Stimulated activated naive CD8-positive, alpha-beta T cell treated with anti-CD3 and anti-CD28 coated beads, Interleukin-15, amount 100 ng/mL, for 72 hours (primary cell): Measurements from ENCODE around the gene SP1.
"Not testable (repeated sequence)": the region's sequence is repeated elsewhere in the genome, so short reads cannot be mapped to it uniquely, and the experiment has no call there.

Experiments used
- ATAC-seq: fragments of 150-1000 bp; cut with Tn5 transposase; 2 replicates; pipeline ENCODE4 v1.10.0; 2021; ENCODE audit warnings: mild to moderate bottlenecking, moderate library complexity
- DNase-seq, 2 donors: peaks; one replicate each; pipeline ENCODE4 v3.0.0; 2021 to 2022
- H3K27ac Mint-ChIP-seq, 2 donors: one replicate each; pipeline ENCODE4 v1.8.0; 2022; ENCODE audit warnings: mild to moderate bottlenecking in 2 of 2, mixed read lengths in 2 of 2, moderate library complexity in 2 of 2
- H3K27me3 Mint-ChIP-seq: one replicate; pipeline ENCODE4 v1.8.0; 2022; ENCODE audit warnings: mixed read lengths
- H3K4me1 Mint-ChIP-seq: one replicate; pipeline ENCODE4 v1.8.0; 2022; ENCODE audit warnings: mild to moderate bottlenecking, mixed read lengths
- H3K4me3 Mint-ChIP-seq, 2 donors: one replicate each; pipeline ENCODE4 v1.8.0; 2022; ENCODE audit warnings: mild to moderate bottlenecking in 2 of 2, mixed read lengths in 2 of 2, moderate library complexity in 1 of 2
- H3K9me3 Mint-ChIP-seq, 2 donors: one replicate each; pipeline ENCODE4 v1.8.0; 2022; ENCODE audit warnings: mixed read lengths in 2 of 2

The SP1 gene

GRCh38 chr12:53380794-53381730, 1.1 kb downstream of the SP1 start:
- no peak for ATAC-seq
- DNase-seq: no peak
- peak overlapping the region; percentile 86 to 98 for H3K27ac Mint-ChIP-seq
- no peaks in the 10 kb centered on the region for H3K9me3 Mint-ChIP-seq
- peak overlapping the region; percentile 87 to 98 for H3K4me3 Mint-ChIP-seq
- H3K27me3 Mint-ChIP-seq: no peaks in the 10 kb centered on the region
- peaks cover 47% of the 10 kb centered on the region for H3K4me1 Mint-ChIP-seq

- DNase-seq: peak; percentile 33 to 57
- Mint-ChIP-seq H3K27ac (peak overlapping the region; percentile 86 to 98), H3K9me3 (no peaks in the 10 kb centered on the region), H3K4me1 (peaks cover 56% of the 10 kb centered on the region), H3K4me3 (peak overlapping the region; percentile 87 to 98), H3K27me3 (no peaks in the 10 kb centered on the region)
- ATAC-seq: no peak
These were observed 2.0 kb downstream of the SP1 start for GRCh38 chr12:53381731-53382630.

GRCh38 chr12:53383258-53383657, 3.3 kb downstream of the SP1 start:
- Mint-ChIP-seq H3K27me3 (no peaks in the 10 kb centered on the region), H3K4me1 (peaks cover 65% of the 10 kb centered on the region), H3K27ac (peak overlapping the region in 1 of 2 donors; percentile 28), H3K4me3 (peak overlapping the region; percentile 87 to 98), H3K9me3 (no peaks in the 10 kb centered on the region)
- no peak for ATAC-seq
- no peak for DNase-seq

GRCh38 chr12:53386381-53386780, 6.4 kb downstream of the SP1 start:
- Mint-ChIP-seq H3K4me1 (peaks cover 87% of the 10 kb centered on the region), H3K4me3 (peak overlapping the region; percentile 54 to 75)
- ATAC-seq, H3K27ac Mint-ChIP-seq, DNase-seq, H3K27me3 Mint-ChIP-seq, H3K9me3 Mint-ChIP-seq: not testable (repeated sequence)

- no peaks in the 10 kb centered on the region for H3K9me3 Mint-ChIP-seq
- DNase-seq (no peak), ATAC-seq (no peak)
- peaks cover 67% of the 10 kb centered on the region for H3K4me1 Mint-ChIP-seq
- H3K4me3 Mint-ChIP-seq: peak overlapping the region; percentile 39 to 67
- no peak overlapping the region for H3K27ac Mint-ChIP-seq
- no peaks in the 10 kb centered on the region for H3K27me3 Mint-ChIP-seq
These were observed 9.0 kb downstream of the SP1 start for GRCh38 chr12:53388932-53389331.

DNA sequence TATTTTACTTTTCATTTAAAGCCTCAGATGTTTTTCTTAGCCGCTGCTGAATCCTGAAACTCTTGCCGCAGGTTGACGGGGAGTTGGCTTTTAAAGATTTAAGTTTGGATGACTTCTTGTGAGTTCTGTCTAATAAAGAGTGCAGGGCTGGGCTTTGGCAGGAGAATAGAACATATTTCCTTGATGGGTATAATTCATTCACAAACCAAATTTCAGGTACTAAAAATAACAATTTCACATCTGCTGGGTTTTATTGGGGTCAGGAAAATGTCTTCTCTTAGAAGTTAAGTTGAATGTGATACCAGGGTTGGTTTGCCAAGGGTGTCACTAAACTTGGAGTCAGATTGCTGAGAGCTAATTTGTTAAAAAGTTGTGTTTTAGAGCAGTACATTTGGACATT, 9.7 kb downstream of the SP1 start:
- ATAC-seq: no peak
- DNase-seq: no peak
- Mint-ChIP-seq H3K9me3 (no peaks in the 10 kb centered on the region), H3K4me1 (peaks cover 59% of the 10 kb centered on the region), H3K27me3 (no peaks in the 10 kb centered on the region), H3K4me3 (peak overlapping the region; percentile 37 to 67), H3K27ac (no peak overlapping the region)

GRCh38 chr12:53391724-53392123, 11.7 kb downstream of the SP1 start:
- DNase-seq (no peak), ATAC-seq (no peak)
- no peaks in the 10 kb centered on the region for H3K9me3 Mint-ChIP-seq
- H3K27me3 Mint-ChIP-seq: no peaks in the 10 kb centered on the region
- H3K4me1 Mint-ChIP-seq: peaks cover 48% of the 10 kb centered on the region
- H3K27ac Mint-ChIP-seq: no peak overlapping the region
- no peak overlapping the region for H3K4me3 Mint-ChIP-seq

DNA sequence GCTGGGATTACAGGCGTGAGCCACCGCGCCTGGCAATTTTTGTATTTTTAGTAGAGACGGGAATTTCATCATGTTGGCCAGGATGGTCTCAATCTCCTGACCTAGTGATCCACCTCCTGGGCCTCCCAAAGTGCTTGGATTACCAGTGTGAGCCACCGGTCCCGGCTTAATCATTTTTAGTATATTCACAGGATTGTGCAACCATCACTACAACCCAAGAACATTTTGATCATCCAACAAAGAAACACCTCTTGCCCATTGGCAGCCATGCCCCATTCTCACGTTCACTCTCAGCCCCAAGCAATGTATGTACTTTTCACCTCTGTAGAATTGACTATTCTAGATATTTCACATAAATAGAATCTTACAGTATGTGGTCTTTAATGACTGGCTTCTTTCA, 19.9 kb downstream of the SP1 start:
- Mint-ChIP-seq H3K9me3 (no peaks in the 10 kb centered on the region), H3K27ac (peak overlapping the region in 1 of 2 donors; percentile 12), H3K4me3 (no peak overlapping the region), H3K27me3 (no peaks in the 10 kb centered on the region), H3K4me1 (peaks cover 11% of the 10 kb centered on the region)
- ATAC-seq: no peak
- no peak for DNase-seq

GRCh38 chr12:53402351-53402750, 22.4 kb downstream of the SP1 start:
- H3K4me3 Mint-ChIP-seq, DNase-seq, H3K27ac Mint-ChIP-seq, H3K4me1 Mint-ChIP-seq, ATAC-seq, H3K27me3 Mint-ChIP-seq, H3K9me3 Mint-ChIP-seq: not testable (repeated sequence)

DNA sequence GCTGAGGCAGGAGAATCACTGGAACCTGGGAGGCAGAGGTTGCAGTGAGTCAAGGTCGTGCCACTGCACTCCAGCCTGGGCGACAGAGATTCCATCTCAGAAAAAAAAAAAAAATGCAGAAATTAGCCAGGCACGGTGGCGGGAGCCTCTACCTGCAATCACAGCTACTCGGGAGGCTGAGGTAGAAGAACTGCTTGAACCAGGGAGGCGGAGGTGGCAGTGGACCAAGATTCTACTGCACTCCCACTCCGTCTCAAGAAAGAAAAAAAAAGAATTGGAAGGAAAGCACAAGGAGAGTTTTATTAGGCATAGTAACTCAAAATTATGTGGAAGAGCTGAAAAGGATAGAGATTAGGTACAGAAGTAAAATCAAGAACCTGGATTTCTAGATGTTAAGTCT, 22.9 kb downstream of the SP1 start:
- ATAC-seq (no peak), DNase-seq (no peak)
- no peak overlapping the region for H3K27ac Mint-ChIP-seq
- no peak overlapping the region for H3K4me3 Mint-ChIP-seq
- no peaks in the 10 kb centered on the region for H3K9me3 Mint-ChIP-seq
- peaks cover under 1% of the 10 kb centered on the region for H3K4me1 Mint-ChIP-seq
- no peaks in the 10 kb centered on the region for H3K27me3 Mint-ChIP-seq

GRCh38 chr12:53410951-53411350, 31.0 kb downstream of the SP1 start:
- peaks cover 35% of the 10 kb centered on the region for H3K4me1 Mint-ChIP-seq

DNA sequence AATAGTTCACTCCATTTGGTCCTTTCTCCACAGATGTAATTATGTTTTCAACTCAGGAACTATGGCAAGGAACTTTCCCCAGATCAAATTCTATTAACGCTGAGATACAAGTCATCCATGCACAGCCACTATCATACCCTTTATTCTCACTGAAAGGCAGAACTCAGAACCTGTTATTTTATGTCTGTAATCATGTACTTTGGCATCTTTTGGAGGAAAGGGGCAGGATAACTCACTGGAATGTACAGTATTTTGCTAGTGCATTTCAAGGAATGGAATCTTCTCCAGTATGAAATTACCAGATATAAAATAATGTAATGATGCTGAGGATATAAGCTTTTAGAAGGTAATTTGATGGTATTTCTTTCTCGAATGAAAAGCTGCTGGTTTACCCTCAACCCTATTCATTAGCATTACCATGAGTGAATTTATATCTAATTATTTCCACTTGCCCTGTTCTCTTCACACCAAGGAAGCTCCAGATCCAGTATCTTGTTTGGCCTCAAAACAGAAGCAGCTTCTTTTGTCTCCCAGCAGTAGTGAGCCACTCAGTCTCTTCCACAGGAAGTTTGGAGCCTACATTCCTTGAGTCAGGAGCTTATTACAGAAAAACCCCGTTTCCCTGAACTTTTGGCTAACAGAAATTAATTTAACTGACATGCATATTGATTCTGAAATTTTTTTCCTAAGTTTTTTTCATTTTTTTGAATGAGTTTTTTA, 33.7 kb downstream of the SP1 start:
- no peaks in the 10 kb centered on the region for H3K9me3 Mint-ChIP-seq
- H3K4me1 Mint-ChIP-seq: peaks cover 57% of the 10 kb centered on the region
- DNase-seq (no peak), ATAC-seq (no peak)
- H3K27ac Mint-ChIP-seq: peak overlapping the region in 1 of 2 donors; percentile 68
- no peak overlapping the region for H3K4me3 Mint-ChIP-seq
- H3K27me3 Mint-ChIP-seq: no peaks in the 10 kb centered on the region

More at GRCh38 chr12:53410951-53411350, 31.0 kb downstream of the SP1 start:
- Mint-ChIP-seq H3K27me3 (no peaks in the 10 kb centered on the region), H3K9me3 (no peaks in the 10 kb centered on the region), H3K27ac (no peak overlapping the region), H3K4me3 (no peak overlapping the region)
- no peak for ATAC-seq
- no peak for DNase-seq

GRCh38 chr12:53414756-53415417, 34.9 kb downstream of the SP1 start:
- ATAC-seq (no peak), DNase-seq (no peak)
- Mint-ChIP-seq H3K4me3 (no peak overlapping the region), H3K27ac (no peak overlapping the region), H3K4me1 (peaks cover 68% of the 10 kb centered on the region), H3K9me3 (no peaks in the 10 kb centered on the region), H3K27me3 (no peaks in the 10 kb centered on the region)

- not testable (repeated sequence) for DNase-seq, ATAC-seq, H3K27me3 Mint-ChIP-seq, H3K4me3 Mint-ChIP-seq, H3K9me3 Mint-ChIP-seq
- Mint-ChIP-seq H3K4me1 (peaks cover 71% of the 10 kb centered on the region), H3K27ac (peak overlapping the region in 1 of 2 donors; percentile 77)
These were observed 35.9 kb downstream of the SP1 start for GRCh38 chr12:53415752-53416389.
